Daoy (cell line): ENCODE measurements around the gene RANBP1. TPM values are rescaled to one million over a fixed set of nuclear protein-coding genes. Genes with fewer than 3 reads are reported as not detected.

Source experiments
- DNase-seq: peaks from one replicate; pipeline ENCODE4 v3.0.0-alpha.2; 2015; ENCODE audit warnings: low read depth
- total RNA-seq: library from RNA; depleted of rRNA; stranded (reverse); fragments of >200 nt; shearing (Covaris generic); gene quantifications from 2 replicates; pipeline ENCODE4 v1.2.3, GENCODE V29; 2014

RANBP1 gene
- total RNA-seq, 1 experiment from 2014 or later, result 1,098 TPM

DNA sequence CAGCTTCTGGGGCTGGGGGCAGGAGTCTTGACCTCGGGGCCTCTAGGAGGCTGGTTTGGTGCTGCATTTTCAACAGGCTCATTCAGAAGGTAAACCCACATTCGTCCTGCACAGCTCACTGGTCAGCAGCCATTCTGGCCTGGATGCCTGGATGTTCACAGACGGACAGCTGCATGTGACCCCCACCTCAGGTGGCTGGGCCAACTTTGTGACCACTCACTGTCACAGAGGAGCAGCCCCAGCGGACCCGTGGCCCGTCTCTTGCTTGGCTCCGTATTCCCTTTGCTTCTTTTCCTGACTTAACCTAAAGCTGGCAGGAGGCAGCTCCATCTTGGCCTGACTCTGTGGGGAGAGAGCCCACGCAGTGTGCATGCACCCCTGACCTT lies 27.6 kb upstream of the RANBP1 start:
- DNase-seq, result no peak

DNA sequence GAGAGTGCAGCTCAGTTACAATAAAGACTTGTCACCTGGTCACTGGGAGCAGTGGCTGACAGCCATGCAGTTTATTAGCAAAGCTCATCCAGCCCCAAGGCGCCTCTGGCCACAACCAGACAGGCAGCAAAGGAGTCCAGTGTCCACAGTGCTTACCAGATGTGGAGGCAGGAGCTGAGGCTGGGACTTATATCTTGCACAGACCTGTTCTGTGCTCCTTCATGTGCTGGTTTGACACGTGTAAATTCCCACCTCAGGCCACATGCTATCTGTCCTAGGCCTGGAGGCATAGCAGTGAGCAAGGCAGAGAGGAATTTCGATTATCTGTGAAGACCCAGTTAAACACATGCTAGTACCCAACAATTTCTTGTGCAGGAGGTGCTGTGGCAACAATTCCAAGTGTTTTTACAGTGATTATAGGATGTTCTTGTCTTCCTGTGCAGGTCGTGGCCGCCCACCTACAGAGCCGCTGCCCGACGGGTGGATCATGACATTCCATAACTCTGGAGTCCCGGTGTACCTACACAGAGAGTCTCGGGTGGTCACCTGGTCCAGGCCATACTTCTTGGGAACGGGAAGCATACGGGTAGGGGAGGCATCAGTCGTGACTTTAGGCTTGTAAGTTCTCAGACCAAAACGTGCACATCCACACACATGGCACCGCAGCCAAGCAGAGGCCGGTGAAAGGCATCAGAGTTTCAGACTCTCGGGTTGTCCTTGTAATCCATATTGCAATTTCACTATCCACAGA lies 26.5 kb upstream of the RANBP1 start:
- DNase-seq, result no peak

DNA sequence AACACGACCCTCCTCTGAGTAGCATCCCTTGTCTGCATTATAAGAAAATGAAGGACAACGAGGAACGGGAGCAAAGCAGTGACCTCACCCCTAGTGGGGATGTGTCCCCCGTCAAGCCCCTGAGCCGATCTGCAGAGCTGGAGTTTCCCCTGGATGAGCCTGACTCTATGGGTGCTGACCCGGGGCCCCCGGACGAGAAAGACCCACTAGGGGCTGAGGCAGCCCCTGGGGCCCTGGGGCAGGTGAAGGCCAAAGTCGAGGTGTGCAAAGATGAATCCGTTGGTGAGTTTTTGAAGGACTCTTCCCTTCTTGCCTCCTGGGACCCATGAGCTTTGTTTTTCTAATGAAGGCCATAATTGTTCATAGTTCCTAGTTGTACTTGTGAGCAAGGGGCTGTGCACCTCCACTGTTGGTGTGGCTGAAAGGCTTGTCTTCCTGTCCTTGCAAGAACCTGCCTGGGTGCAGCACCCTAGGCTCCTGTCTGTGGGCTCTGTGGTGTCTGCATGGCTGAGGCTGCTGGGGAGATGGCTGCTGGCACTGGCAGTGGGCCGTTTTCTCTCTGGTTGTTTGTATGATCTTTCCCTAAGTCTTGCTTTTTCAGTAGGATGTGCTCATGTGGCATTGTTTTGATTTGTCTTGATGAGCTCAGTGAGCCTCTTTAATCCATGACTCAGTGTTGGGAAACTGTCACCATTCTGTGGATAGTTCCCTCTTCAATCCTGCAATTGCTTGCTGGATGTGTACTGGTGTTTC lies 25.8 kb upstream of the RANBP1 start:
- no peak for DNase-seq

DNA sequence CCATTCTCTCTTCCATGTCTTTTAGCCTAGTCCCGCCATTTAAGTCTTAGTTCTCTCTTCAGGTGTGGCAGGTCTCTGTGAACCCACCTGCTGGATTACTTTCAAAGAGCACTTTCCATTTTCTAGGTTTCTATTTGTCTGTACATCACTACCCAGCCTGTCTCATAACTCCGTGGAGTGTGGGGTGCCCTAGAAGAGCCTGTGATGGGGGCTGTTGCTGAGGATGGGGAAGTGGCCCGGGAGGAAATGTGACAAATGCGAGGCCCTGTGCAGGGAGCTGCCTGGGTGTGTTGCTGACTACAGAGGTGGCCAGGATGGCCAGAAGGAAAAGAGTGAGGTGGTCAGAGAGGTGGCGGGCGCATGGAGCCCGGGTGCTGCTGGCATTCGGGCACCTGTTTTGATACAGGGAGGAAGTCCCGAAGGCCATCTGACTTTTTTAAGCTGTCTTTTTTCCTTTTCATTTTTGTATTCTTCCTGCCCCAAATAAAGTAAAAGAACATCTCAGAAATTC lies 25.1 kb upstream of the RANBP1 start:
- no peak for DNase-seq

DNA sequence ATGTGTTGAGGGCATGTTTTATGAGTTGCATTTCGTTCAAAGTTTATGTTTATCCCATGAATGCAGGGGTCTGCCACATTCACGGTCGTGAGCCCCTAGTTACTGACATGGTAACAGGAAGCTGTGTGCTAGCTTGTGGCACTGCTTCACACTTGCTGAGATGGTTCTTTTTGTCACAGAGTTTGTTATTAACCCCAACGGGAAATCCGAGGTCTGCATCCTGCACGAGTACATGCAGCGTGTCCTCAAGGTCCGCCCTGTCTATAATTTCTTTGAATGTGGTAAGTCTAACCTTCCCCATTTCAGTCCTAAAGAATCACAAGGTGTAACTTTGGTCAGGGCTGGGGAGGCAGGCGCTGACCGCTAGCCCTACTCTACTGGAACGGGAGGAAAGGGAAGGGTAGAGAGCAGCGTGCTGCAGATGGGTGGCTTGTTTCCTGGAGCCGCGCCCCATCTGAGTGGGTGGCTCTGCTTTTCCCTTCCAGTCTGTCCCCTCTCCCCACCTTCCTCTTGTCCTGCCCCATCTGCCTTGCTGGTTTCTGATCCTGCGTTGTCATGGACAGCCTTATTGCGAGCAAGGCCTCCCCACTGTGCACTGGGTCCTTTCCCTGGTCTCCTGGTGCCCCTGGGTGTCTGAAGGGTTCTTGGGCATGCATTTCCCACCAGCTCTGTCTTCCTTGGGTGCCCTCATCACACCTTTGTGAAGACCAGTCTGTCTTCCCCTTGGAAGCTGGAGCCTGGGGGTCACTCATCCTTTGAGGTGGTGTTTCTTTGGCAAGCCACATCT lies 24.0 kb upstream of the RANBP1 start:
- no peak for DNase-seq

DNA sequence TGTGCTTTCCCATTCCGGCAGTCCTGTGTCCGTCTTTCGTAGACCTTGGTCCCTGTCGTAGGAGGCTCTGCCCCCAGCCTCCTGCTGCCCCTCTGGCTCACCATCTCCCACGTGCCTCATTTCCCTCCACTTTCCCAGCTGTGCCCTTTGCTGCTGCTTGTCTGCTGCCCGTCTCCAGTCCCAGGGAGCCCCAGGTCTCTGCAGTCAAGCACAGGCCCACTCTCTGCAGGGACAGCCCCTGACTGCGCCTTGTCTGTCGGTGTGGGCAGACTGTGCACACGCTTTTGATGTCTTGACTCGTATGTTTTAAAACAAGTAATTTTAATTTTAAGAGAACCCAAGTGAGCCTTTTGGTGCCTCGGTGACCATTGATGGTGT lies 23.4 kb upstream of the RANBP1 start:
- DNase-seq, result no peak

DNA sequence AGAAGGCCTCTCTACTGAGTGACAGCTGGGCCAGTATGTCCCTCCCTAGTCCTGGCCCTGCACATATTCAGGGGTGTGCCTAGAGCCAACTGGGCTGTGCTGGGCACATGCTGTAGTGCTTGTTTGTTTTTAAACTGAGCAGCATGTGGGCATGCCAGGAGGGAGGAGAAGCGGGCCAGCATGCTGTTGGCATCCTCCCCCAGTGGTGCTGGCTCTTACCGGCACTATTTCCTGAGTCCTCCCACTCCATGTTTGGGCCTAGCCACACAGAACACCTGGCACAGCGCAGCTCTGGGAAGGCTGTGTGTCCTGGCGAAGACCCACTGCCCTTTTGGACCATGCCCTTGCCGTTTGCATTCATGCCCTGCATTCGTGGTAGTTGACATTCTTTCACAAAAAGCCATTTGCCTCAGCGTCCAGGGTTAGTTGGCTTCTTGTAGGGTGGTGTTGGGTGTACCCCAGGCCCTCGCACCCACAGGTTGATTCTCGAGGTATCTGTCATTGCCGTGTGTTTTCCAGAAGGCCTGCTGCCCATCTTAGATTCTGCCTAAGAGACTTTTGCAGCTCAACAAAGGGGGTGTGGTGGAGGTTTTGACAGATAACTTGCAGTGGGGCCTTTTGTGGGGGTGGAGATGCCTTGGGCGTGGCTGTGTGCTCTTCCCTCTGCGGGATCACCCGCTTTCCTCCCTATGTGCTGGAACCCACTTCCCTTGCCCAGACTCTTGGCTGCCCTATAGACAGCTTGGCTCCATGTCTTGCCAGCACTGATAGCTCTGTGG lies 22.3 kb upstream of the RANBP1 start:
- DNase-seq, result no peak

DNA sequence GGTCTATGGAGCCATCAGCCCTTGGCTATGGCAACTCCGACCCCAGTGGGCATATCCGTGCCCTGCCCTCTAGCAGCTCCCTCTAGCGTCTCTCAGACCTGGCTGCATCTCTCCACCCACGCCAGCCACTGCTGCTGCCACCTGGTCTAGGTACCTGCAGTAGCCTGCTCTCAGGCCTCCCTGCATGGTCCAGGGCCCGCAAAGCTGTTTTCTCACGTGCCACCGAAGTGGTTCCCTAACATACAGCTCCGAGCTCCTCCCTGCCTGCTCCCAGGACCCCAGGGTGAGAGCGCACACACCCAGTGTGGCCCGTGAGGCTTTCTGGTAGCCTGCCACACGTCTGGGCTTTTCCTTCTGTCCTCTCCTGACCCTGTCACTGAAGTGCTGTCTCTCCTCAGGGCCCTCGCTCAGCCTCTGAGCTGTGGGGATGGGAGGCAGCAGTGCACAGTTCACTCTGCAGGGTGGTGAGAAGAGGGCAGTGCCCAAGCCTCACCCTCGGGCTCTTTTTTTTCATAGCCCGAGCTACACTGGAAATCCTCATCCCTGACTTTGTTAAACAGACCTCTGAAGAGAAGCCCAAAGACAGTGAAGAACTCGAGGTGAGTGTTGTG lies 21.6 kb upstream of the RANBP1 start:
- no peak for DNase-seq

DNA sequence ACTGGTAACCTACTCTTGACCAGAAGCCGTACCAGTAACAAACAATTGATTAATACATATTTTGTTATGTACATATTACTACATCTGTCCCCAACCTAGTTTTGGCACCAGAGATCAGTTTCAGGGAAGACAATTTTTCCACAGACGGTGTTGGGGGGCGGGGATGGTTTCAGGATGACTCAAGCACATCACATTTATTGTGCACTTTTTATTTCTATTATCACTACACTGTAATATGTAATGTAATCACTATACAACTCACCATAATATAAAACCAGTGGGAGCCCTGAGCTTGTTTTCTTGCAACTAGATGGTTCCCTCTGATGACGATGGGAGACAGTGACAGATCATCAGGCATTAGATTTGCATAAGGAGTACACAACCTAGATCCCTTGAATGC lies 20.4 kb upstream of the RANBP1 start:
- no peak for DNase-seq

DNA sequence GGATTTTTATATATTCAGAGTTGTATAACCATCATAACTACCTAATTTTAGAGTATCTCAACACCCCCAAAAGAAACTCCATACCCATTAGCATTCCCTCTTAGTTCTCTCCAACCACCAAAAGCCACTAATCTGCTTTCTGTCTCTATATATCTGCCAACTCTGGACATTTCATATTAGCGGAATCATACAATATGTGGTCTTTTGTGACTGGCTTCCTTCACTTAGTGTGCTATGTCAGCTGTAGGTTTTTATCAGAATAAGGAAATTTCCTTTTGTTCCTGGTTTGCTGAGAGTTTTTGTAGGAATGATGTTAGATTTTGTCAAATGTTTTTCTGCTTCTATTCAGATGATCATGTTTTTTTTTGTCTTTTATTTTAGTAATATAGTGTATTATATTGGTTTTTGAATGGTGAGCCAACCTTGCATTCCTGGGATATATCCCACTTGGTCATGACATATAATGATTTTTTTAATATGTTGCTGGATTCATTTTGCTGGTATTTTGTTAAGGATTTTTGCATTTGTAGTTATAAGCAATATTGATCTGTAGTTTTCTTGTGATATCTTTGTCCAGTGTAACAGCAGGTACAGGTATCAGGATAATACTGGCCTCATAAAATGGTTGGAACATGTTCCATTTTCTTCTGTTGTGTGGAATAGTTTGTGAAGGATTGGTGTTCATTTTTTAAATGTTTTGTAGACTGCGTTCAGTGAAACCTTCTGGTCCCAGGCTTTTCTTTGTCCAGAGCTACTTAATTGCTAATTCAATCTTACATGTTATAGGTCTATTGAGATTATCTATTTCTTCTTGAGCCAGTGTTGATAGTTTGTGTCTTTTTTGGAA lies 19.1 kb upstream of the RANBP1 start:
- DNase-seq, result no peak

DNA sequence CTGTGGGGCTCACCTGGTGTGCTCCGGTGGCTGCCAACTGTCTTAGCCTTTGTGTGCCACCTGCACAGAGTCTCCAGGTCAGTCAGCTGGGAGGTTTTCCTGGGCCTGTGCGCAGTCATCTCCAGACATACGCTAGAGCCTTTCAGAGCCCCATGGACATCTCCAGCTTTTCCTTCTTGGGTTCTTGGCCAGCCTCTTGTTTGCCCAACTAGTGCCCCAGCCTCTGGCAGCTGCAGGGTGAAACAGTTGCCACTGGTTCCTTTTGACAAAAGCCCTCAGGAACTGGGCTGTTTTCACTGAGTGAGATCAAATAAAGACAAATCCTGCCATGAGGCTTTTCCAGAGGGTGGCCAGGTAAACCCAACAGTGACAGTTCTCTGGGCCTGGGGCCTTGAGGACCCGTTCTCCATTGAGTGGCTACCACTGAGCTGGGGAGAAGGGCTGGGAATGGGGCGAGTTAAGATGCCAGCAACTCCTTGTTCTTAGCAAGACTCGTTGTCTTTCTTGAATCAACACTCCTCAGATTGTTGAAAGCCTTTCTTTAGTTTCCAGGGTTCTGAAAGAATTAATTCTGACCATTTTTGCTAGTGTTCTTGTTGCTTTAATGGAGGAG lies 16.7 kb upstream of the RANBP1 start:
- DNase-seq, result no peak

DNA sequence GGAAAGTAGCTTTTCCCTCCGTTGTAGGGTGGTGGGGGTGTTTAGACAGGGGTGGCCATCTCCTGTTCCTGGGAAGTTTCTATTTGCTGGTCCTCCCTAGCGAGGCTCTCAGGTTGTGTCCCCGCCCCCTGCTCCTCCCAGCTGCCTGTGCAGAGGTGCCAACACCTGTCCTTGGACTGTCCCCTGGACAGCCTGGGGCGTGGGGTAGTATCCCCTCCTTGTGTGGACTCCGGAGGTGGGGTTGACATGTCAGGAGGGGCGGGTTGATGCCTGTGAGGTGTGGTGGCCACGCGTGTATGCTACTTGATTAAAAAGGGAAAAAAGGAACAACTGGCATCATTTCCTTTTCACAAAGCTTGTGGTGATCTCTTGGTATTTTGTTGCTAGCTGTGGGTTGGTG lies 14.3 kb upstream of the RANBP1 start:
- DNase-seq, result no peak

DNA sequence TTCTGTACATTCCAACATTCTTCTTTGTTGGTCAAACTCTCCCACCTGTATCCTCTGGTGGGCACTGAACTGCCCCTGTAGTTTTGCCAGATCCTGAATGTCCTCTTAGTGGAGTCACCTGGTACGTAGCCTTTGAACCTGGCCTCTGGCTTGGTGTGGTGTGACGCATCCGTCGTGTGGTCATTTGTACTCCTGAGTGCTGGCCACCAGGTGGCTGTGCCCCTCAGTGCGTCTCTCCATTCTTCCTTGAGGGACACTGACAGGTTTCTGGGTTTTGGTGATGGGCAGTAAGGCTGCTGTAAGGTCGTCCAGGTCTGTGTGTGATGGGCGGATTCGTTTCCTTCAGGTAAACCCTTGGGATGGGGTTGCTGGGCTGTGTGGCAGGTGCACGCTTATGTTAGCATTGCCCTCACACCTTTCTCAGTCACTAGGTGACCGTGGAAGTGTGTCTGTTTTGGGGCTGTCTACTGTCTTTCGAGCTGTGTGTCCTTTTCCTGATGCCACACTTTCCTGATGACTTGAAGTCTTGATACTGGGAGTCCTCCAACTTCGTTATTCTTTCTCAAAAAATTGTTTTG lies 13.6 kb upstream of the RANBP1 start:
- DNase-seq, result no peak

DNA sequence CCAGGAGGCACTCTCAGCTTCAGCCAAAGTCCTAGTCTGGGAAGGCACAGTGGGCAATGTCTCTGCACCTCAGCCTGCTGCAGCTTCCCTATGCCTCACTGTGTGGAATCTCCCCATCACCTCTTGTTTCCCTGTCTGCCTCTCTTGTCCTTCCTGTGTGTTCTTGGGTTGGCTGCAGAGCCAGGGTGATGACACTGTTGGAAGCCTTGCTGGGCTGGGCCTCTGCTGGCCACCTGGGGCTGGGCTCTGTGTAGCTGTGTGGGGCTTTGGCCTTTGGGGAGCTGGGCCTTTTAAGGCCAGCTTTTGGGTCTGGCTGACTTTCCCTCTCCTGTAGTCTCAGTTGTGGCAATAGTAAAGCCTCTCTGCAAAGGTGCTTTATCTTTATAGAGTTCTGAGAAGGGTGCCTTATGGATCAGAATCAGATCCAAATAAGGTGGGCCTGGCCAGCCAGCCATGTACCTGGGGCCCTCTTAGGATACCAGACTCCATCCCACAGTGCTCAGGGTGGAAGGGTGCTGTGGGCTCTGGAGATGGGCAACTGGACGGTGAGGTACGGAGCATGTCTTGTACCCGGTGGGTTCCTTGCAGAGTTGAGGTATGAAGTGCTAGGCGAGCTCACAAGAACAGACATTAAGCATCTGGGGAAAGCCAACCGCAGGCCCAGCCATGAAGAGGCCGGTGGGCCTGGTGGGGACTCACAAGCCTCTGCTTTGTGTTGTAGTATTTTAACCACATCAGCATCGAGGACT lies 10.3 kb upstream of the RANBP1 start:
- no peak for DNase-seq

DNA sequence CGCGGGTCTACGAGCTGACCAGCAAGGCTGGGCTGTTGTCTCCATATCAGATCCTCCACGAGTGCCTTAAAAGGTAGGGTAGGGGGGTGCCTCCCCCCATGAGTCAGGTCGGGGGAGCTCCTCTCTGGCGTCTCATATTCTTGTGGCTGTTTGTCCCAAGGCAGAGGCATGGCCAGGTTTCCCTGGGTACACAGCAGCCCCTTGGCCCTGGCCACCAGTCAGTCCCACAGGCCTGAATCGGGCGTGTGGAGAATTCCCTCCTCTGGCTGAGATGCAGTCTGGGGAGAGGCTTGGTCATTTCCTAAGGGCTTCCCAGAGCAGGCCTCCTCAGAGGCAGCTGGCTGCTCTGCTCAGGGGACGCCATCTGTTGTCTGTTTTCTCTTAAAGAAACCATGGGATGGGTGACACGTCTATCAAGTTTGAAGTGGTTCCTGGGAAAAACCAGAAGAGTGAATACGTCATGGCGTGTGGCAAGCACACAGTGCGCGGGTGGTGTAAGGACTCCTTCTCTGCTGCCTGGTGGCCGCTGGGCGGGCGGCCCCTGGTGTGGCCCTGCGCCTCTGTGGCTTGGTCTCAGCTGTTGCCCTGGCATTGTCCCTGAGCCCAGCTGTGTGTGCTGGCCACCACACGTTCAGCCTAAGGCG lies 9.6 kb upstream of the RANBP1 start:
- no peak for DNase-seq

DNA sequence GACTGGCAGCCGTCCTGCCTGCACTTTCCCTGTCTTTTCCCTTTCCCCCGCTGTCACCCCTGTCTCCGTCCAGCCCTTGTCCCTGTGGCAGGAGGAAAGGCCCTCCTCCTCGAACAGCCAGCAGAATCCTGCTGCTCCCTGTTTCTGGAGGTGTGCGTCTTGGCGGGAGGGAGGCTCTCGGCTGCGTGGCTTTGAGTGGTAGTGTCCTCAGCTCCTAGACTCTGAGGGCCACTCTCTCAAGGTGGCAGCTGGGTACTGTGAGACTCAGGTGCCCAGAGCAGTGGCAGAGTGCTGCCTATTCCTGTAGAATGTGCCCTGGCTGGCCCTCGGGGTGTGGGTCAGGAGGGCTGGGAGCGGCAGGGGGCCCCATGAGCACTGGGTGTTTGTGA lies 9.1 kb upstream of the RANBP1 start:
- no peak for DNase-seq

DNA sequence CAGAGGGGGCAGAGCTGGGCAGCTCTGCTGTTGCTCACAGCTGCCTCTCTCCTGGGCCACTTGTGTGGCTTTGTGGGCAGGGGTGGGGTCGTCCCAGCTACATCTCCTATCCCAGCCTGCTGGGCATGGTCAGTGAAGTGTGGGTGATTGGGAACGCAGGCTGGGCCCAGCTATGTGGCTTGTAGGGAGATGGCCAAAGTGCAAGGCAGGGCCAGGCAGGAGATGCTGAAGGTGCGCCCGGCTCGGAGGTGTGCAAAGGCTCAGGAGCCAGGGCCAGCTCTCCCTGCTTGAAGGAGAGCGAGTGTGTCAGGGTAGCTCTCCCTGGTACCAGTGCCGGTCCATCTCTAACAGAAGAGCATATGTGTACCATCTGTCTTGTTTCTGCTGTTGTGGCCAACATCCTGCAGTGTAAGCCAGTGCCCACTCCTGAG lies 8.4 kb upstream of the RANBP1 start:
- no peak for DNase-seq
